Measurements from ENCODE around the gene KANK4. TPM values are rescaled to one million over a fixed set of nuclear protein-coding genes. Genes with fewer than 3 reads are reported as not detected.

KANK4 gene
- total RNA-seq, 1 donor from 2014 or later = 2.4 TPM

DNA sequence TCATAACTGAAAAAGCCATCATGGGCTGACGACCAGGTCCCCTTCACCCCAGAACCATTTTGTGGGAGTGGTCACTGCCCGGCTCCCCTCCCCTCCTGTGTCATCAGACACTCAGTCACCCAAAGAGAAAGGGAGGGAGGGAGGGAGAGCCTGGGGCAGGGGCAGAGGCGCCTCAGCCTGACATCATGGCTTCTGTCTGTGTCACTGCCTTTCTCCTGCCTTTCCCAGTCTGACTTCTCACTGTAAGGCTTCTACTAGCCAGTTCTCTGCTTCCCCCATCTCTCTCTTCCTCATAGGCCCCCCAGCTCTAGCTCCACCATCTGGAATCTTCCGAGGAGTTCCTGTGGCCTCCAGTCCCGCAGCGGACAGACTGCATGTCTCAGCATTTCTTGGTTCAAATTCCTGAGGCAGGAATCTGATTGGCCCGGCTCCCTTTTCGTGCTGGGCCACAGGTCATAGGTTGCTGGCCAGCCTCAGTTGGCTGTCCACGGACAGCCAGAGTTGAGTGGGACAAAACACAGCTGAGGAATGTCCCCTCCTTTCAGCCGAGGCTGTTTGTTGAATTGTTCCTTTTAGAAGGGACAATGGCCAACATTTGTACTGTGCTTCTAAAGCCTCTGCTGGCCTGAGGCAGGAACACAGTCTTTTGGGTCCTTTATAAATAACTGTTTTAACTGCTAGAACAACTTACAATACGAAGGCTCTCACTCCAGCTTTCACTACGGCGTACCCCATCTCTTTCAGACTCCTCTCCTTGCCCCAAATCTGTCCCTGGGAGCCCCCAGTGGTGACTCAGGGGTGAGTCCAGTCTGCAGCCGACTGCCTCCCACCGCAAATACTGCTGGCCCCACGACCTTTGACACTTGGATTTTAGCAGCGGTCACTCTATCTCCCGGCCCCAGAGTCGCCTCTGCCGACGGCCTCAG, 18.7 kb upstream of the KANK4 start:
- DNase-seq (ENCODE audit: low spot score) = no peak
- ATAC-seq = peak; percentile 76

DNA sequence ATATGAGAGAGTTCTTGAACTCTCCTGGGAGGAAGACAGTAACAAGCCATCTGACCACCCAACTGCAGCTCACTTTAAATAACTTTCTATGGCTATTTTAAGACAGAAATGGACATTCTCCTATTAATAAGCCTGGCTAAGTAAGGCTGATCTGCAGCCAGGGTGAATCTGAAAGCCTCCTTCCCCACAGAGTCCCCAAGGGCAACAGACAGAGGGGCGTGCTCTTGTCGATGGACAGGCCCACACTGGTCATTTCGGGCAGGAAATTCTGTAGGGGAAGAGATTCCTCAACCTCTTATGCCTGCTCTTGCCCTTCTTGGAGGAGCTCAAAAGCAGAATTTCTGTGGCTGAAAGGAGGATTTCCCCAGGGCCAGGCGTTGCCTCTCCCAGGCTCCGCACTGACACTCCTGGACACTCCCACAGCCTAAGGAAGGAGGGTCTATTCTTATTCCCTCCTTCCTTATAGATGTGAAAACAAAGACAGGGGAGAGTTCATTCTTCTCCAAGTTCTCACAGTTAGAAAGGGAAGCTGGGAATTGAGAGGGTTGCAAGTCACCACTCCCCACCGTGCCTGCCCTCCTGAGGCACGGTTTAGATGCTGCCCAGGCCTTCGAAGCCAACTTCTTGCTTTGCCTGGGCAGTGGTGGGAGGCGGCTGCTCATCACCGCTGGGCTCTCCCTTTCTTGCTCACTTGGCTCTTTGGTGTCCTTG, 17.9 kb upstream of the KANK4 start:
- DNase-seq (ENCODE audit: low spot score) (no peak), ATAC-seq (no peak)

DNA sequence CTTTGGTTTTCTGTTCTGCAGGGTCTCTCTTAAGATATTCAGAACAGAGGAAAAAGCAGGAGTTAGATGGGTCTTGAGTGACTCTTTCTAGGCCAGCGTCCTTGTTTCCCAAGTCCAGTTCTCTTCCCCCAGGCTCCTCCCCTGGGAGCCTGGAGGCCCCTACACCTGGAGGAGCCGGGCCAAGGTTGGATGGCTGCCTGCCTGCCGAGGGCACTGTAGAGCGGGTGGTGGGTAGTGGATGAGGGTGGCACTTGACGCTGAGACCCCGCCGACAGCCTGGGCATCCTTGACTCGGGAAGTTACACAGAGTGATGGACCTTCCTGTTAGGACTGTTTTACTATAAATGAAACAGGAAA, 17.4 kb upstream of the KANK4 start:
- ATAC-seq (no peak), DNase-seq (ENCODE audit: low spot score) (no peak)

DNA sequence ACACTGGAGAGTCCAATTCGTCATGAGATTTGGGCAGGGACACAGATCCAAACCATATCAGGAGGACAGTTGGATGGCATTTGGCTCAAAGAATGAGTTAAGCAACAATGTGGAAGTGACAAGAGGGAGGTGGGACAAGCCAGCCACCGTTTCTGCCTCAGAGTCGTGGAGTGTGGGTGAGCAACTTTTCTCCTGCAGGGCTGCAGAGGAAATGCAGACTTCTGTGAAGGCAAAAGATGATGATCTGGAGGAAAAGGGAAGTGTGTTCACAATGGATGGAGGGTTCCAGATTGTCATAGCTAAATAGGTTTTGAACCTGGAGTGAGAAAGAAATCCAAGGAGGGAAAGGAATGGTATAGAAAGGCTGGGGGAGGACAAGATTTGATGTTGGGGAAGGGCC, 16.4 kb upstream of the KANK4 start:
- no peak for DNase-seq (ENCODE audit: low spot score)
- no peak for ATAC-seq

DNA sequence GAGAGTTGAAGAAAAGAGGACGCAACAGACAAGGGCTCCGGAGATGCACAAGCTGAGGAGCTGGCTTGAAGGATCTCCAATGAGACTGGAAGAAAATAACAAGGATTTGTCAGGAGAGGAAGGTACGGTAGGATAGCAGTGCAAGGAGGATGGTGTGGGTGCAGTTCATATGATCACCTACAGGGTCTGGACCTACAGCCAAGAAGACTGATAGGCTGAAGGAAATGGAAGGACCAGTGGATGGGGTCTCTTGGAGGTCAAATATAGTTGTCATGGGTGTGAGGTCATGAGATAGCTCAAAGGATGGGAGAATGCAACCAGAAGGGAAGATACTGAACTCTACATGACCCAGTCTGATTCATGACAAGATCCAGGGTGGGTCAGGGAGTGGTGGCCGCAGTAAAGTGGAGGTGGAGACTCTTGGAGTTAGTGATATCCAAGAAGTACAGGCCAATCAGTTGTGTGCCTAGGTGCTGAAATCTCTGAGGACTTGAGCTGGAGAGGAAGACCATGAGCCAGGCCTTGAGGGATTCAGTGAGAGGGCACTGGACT, 15.3 kb upstream of the KANK4 start:
- DNase-seq (ENCODE audit: low spot score) (no peak), ATAC-seq (no peak)

DNA sequence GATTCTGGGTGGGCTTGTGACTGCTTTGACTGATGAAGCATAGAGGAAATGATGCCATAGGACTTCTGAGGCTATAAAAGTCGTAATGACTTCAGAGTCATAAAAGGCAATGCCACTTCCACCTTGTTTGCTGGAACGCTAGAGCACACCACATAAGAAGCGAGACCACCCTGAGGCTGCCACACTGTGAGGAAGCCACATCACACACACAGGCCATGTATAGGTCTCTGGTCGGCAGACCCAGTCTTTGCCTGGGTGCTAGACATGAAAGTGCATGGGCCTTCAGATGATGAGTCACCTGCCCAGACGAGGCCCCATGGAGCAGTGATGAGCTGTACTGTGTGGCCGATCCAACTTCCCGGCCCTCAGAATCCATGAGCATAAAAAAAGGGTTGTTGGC, 14.2 kb upstream of the KANK4 start:
- no peak for ATAC-seq
- DNase-seq (ENCODE audit: low spot score) = no peak

DNA sequence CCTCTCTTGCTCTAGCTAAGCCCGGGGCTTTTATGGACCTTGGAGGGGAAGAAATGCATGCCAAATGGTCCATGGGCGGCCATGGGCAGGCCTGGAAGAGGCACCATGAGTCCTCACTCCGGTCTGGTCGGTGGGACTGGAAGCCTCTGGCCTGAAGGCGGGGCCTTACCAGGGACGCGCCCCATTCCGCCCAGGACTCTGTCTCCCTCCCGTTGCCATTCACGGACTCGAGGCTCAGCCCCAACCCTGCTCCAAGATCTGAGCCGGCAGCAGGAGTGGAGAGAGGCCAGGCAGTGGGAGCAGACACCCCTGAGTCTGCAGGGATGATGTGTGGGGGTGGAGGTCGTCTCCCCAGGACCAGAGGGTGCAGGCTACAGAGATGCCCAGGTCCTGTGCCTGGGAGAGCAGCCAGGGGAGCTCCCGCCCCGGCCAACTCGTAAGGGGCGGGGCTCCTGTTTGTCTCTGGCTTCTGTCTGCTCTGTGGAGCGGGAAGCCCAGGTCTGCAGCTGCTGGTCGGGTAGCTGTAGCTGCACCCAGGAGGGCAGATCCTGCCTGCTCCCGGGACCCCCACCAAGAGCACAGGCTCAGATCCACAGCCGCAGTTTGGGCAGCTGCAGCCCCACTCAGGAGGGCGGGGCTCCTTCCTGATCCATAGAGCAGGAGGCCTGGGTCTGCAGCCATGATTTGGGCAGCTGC, 8.3 kb upstream of the KANK4 start:
- ATAC-seq (peak; percentile 46), DNase-seq (ENCODE audit: low spot score) (no peak)

DNA sequence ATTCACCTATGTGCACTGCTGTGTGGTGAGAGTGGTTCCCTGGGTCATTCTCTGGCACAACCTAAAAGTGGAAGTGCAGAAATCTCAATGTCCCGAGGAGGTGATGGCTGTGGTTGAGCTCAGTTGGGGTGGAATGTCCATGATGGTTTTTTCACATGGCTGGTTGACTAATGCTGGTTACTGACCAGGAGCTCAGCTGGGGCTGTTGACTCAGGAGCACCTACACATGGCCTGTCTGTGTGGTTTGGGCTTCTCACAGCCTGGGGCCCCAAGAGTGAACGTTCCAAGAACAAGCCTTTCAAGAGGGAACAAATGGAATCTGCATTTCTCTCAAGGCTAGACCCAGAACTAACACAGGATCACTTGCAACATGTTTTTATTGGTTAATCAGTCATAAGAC, 6.4 kb upstream of the KANK4 start:
- no peak for ATAC-seq
- no peak for DNase-seq (ENCODE audit: low spot score)

DNA sequence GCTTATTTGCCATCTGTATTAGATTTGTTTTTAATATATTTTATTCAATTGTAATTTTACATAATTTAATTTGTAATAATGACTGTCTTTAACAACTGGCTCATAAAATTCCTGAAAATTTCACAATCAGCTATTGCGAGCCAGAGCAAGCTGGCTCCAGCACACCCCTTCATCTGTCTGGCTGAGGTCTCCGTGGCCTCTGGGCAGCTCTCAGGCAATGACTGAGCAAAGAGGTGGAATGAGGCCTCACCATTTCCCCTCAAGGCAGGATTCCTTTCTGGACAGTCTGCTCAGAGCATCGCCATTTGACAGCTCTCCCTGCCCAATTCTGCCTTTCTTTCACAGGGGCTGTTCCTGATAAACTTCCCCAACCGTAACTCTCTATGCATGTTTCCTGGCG, 5.8 kb upstream of the KANK4 start:
- ATAC-seq (peak; percentile 87), DNase-seq (ENCODE audit: low spot score) (no peak)

DNA sequence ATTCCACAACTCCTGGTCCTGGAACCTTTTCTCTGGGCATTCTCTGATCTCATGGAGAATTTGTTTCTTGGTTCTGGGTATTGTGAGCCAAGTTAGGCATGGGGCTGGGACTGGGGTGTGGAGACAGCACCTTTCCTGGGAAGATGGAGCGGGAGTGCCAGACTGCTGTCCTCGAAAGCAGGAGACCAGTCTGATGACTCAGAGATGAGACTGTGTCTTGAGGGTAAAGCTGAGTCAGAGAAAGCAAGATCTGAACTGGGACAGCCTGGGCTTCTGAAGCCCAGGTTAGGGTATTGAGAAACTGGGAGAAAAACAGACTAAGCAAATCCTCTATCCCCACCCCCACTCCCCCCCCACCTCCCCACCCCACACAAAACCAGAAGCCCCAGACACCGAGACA, 2.2 kb upstream of the KANK4 start:
- DNase-seq (ENCODE audit: low spot score) = no peak

DNA sequence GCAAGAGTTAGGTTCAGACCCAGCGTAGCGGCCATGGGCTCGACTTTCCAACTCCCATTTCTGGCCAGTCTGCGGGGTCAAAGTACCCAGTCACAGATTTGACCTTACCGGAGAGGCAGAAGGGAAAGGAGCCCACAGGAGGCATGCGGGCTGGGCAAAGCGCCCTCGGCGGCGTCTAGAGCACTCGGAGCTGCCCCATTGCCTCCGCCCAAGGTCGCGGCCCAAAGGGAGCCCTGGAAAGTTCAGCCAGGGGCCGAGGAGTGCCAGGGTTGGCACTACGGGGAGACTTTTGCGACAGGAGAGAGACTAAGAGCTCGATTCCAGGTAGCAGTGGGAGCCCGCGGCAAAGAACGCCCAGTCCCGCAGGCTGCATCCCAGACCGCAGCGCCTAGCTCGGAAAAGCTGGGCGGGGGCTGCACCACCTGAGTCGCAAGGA, 896 bp downstream of the KANK4 start:
- ATAC-seq (peak; percentile 70), DNase-seq (ENCODE audit: low spot score) (peak; percentile 72)

More for the DNA sequence above, 2.2 kb upstream of the KANK4 start:
- no peak for ATAC-seq

DNA sequence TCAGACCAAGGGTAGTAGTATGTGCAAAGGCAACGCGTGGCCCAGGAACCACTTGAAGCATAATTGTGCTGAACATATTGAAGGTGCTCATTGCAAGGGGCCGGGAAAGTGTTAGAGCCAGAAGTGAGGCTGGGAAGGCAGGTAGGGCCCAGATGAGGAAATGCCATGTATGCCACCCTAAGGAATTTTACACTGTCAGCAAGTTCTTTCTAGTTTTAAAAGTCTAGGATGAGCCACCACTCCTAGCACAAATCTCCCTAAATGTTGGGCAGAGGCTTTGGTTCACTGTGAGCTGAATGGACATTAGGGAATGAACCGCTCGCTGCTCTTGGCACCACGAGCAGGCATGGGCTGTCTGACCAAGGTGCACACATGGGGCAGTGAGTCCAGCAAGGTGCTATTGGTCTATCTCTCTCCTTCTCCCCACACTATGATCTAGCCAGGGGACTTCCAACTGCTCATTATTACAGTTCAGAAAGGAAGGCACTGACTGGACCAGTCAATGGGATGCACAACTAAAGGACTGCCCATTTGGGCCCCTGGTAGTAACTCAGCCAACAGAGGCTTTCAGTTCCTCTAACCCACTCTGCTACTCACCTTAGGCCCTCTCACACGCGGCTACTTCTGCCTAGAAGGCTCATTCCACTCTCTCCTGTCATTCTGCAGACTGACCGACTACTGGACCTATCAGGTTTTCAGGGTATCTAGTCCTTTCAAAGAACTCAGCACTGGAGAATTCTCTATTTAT, 2.0 kb downstream of the KANK4 start:
- DNase-seq (ENCODE audit: low spot score) (peak; percentile 52), ATAC-seq (peak; percentile 66)

DNA sequence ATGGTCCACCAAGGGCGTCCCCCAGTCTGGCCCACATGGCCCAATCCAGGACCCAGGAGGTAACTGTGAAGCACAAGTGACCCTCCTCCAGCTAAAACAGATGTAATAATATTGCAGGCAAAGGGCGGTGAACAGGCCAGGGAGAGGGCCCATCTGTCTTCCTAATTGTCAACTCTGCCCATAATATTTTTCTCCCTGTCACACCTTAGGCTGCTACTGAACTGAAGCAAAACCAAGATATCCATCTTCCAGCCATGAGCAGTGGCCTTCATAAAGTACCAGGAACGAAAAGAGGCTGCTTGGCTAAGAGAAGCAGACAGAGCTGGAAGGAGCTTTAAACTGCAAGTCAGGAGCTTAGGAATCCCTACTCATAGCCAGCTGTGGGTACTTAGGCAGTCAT, 3.1 kb downstream of the KANK4 start:
- ATAC-seq = no peak
- DNase-seq (ENCODE audit: low spot score) = no peak

DNA sequence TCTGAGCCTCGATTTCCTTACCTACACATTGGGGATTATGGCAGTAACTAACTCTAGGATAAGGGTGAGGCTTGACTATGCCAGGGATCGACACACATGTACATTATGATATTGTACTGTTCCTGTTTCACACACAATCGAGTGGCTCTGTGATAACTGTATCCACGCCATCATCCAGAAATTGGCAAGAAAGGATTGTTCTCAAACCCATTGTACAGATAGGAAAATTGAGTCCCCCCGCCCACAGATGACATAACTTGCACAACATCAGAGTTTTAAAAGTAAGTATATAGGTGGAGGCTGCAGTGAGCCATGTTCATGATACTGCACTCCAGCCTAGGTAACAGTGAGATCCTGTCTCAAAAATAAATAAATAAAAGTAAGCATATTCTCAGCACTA, 3.8 kb downstream of the KANK4 start:
- DNase-seq (ENCODE audit: low spot score) = no peak
- ATAC-seq = no peak

DNA sequence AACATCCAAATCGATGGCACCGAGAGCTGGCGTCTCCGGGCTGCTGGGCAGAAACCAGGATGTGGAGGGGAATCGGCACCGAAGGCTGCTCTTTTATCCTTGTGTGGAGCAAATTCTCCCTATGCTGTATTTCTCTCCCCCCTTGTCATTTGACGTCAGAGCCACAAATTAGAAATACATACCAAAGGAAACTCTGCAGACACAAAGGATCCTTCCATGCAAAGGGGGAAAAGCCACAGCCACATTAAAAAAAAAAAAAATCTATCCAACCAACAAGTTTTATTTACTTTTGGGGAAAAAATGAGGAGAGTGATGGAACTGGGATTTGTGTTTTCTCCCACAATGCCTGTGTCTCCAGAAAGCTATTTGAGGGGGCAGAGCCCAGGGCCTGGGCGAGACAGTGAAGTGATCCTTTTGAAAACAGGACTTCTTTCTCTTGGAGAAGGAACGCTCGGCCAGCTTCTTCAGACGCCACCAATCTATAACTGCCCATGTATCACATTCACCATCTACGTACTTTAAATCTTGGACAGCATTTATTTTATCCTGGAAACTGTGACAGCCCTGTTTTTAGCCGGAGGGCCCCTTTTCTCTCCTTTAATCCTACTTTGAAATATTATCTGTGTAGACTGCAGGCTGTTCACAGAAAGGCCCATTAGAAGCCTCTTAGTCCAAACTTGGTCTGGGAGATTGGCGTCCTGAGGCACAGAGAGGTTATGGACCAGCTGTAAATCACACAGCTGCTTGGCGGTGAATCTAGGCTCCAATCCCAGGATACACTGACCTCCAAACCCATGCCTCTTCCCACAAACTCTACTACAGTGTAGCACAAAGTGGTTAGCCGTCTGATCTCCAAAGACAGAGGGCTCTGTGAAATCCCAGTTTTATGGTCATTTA, 4.5 kb downstream of the KANK4 start:
- no peak for DNase-seq (ENCODE audit: low spot score)
- ATAC-seq = no peak

DNA sequence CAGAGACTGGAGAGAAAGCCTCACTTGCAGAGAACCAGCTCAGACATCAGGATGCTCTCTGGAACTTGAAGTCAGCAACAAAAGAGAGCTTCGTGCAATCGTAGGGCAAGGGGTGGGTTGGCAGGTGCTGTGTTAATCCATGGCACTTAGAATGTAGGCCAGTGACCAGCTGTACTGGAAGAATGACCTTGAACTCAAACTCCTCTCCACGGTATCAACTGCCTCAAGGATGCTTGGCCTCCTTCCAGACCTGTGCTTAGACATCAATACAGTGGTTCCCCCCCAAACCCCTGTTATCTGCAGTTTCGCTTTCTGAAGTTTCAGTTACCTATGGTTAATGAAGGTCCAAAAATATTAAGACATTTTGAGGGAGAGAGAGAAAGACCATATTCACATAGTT, 6.5 kb downstream of the KANK4 start:
- ATAC-seq (no peak), DNase-seq (ENCODE audit: low spot score) (no peak)

DNA sequence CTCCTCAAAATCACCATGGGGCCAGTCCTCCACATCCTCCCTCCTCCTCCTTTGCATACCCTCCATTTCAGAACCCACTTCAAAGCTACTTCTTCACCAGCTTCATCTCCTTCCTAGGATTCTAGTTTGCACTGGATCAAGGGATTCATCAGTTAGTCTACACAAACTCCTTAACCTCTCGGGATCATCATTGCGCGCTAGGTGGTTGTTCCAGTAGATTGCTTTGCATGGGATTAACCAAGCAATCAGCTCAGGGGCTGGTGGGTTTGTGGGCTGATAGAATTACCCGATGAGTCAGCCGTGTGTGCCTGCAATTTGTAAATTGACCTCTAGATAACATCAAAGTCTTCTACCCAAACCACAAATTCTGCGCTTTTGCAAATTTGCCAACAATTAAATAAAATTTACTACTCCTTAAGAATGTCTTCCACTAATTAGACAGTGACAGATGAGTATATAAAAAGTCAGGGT, 7.7 kb downstream of the KANK4 start:
- DNase-seq (ENCODE audit: low spot score) (no peak), ATAC-seq (no peak)

DNA sequence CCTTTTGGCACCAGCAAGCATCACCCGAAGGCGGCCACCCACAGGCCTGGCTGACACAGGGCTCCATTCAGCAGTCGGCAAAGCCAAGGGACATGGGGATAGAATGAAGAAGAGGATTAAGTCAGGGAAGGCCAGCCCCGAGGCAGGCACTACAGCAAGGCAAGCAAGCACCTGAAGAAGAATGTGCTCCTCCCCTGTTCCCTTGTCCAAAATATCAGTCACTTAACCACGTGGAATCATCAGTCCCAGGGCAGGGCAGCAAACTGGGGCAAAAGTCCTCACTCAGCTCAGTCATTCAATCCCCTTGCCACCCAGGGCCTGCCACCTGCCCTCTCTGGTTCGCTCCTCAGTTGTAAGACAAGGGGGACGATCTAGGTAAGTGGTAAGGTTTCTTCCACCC, 9.3 kb downstream of the KANK4 start:
- no peak for DNase-seq (ENCODE audit: low spot score)
- no peak for ATAC-seq

DNA sequence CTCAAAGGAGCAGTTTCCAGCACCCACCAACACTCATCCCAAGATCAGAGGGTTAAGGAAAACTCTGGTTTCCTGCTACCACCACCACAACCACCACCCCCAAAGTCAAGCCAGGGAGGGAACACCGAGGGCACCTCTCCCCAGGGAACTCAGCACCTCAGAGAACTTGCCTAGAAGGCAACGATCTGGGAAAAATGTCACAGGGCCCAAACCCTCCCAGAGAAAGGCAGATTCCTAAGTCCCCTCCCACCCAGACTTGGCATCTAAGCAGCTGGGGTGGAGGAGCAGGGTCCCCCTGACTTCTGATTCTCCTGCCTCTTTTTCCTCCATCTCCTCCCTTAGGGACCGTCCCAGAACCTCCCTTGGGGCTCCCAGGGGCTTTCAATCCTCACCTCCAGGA, 10.6 kb downstream of the KANK4 start:
- DNase-seq (ENCODE audit: low spot score) = no peak
- ATAC-seq = no peak
